DMS114 treated with DMSO at 0.1 percent for 48 hours (cell line): ENCODE data around the gene DLG2.
"Not testable (repeated sequence)": the region's sequence is repeated elsewhere in the genome, so short reads cannot be mapped to it uniquely, and the experiment has no call there.

ENCODE experiments used
- DNase-seq: peaks from one replicate; lab custom pipeline; 2025; ENCODE audit not compliant: unreplicated experiment; lab: John Stamatoyannopoulos, UW

DLG2 gene

GRCh38 chr11:83456075-83456474, 2171.1 kb downstream of the DLG2 start:
- DNase-seq: no peak

GRCh38 chr11:83455356-83455755, 2171.8 kb downstream of the DLG2 start:
- no peak for DNase-seq

- no peak for DNase-seq
Measured at GRCh38 chr11:83454674-83455073, 2172.5 kb downstream of the DLG2 start.

- DNase-seq: no peak
Measured at GRCh38 chr11:83449338-83449913, 2177.7 kb downstream of the DLG2 start.

GRCh38 chr11:83448686-83449085, 2178.5 kb downstream of the DLG2 start:
- no peak for DNase-seq

- not testable (repeated sequence) for DNase-seq
Measured at GRCh38 chr11:83443880-83444279, 2183.3 kb downstream of the DLG2 start.

- DNase-seq: no peak
Measured at GRCh38 chr11:83441601-83442000, 2185.5 kb downstream of the DLG2 start.

- DNase-seq: no peak
Measured at GRCh38 chr11:83441171-83441570, 2186.0 kb downstream of the DLG2 start.

GRCh38 chr11:83438438-83438837, 2188.7 kb downstream of the DLG2 start:
- DNase-seq: no peak

- no peak for DNase-seq
Measured at GRCh38 chr11:83437939-83438338, 2189.2 kb downstream of the DLG2 start.

GRCh38 chr11:83436855-83437254, 2190.3 kb downstream of the DLG2 start:
- DNase-seq: no peak

GRCh38 chr11:83434812-83435211, 2192.3 kb downstream of the DLG2 start:
- DNase-seq: not testable (repeated sequence)

GRCh38 chr11:83427943-83428342, 2199.2 kb downstream of the DLG2 start:
- no peak for DNase-seq

- DNase-seq: no peak
Measured at GRCh38 chr11:83427501-83427900, 2199.6 kb downstream of the DLG2 start.

GRCh38 chr11:83425137-83425466, 2202.0 kb downstream of the DLG2 start:
- DNase-seq: no peak

GRCh38 chr11:83424376-83425136, 2202.6 kb downstream of the DLG2 start:
- DNase-seq: no peak

- not testable (repeated sequence) for DNase-seq
Measured at GRCh38 chr11:83422641-83423040, 2204.5 kb downstream of the DLG2 start.

GRCh38 chr11:83410605-83411565, 2216.3 kb downstream of the DLG2 start:
- no peak for DNase-seq

- DNase-seq: no peak
Measured at GRCh38 chr11:83409891-83410290, 2217.3 kb downstream of the DLG2 start.

- no peak for DNase-seq
Measured at GRCh38 chr11:83409476-83409875, 2217.7 kb downstream of the DLG2 start.

- DNase-seq: no peak
Measured at GRCh38 chr11:83408946-83409345, 2218.2 kb downstream of the DLG2 start.
